NCI-H345 treated with DMSO at 0.1 percent for 48 hours (cell line): ENCODE measurements around the gene DAZ2.
"Not testable (repeated sequence)": the region's sequence is repeated elsewhere in the genome, so short reads cannot be mapped to it uniquely, and the experiment has no call there.

Source experiments
- DNase-seq: peaks from one replicate; lab custom pipeline; 2025; ENCODE audit not compliant: unreplicated experiment; lab: John Stamatoyannopoulos, UW

The DAZ2 gene

GRCh38 chrY:23219233-23219632, at the start of gene DAZ2:
TSS of gene DAZ2 (plus strand) at chrY:23219533. CDS start at chrY:23219741, 208 bp downstream.
- DNase-seq: not testable (repeated sequence)

GRCh38 chrY:23198908-23199307, 20.4 kb upstream of the DAZ2 start, which contains the start of gene DAZ1:
TSS of gene DAZ1 (minus strand) at chrY:23199008. CDS start at chrY:23198800, 208 bp downstream.
- not testable (repeated sequence) for DNase-seq

GRCh38 chrY:23207455-23207854, 11.9 kb upstream of the DAZ2 start:
- not testable (repeated sequence) for DNase-seq

- DNase-seq: not testable (repeated sequence)
Observed at GRCh38 chrY:23209802-23210495, 9.4 kb upstream of the DAZ2 start.

GRCh38 chrY:23210681-23211080, 8.7 kb upstream of the DAZ2 start:
- DNase-seq: not testable (repeated sequence)
